Neural cell (in vitro differentiated cells): ENCODE data around the gene NET1. TPM values are rescaled to one million over a fixed set of nuclear protein-coding genes. Genes with fewer than 3 reads are reported as not detected.

Experiments
- H2AFZ ChIP-seq: fragments of 200-600, 300-800 bp; sonication (generic), shearing (Covaris generic); 2 replicates; pipeline ENCODE4 v1.6.0; 2014; ENCODE audit warnings: low read depth, mild to moderate bottlenecking, antibody characterized with exemption, low read length, moderate library complexity
- H3F3A ChIP-seq: fragments of 200-600 bp; shearing (Covaris generic); 2 replicates; pipeline ENCODE4 v1.6.1; 2016; ENCODE audit warnings: mild to moderate bottlenecking, moderate library complexity, mixed read lengths, antibody characterized with exemption, low read length; ENCODE audit not compliant: insufficient read depth, poor library complexity, severe bottlenecking
- H3K27ac ChIP-seq: fragments of 200-600, 300-800 bp; sonication (generic), shearing (Covaris generic); 2 replicates; pipeline ENCODE4 v1.5.1; 2014; ENCODE audit warnings: mild to moderate bottlenecking, low read length, moderate library complexity
- H3K27me3 ChIP-seq: fragments of 300-800, 200-600 bp; sonication (generic), shearing (Covaris generic); 2 replicates; pipeline ENCODE4 v1.6.0; 2014; ENCODE audit warnings: mild to moderate bottlenecking, low read depth, low read length, moderate library complexity; ENCODE audit not compliant: insufficient read depth
- H3K36me3 ChIP-seq: fragments of 300-800, 200-600 bp; sonication (generic), shearing (Covaris generic); 2 replicates; pipeline ENCODE4 v1.5.1; 2014; ENCODE audit warnings: mild to moderate bottlenecking, antibody characterized with exemption, low read length, moderate library complexity; ENCODE audit not compliant: insufficient read depth
- H3K4me2 ChIP-seq: fragments of 300-800, 200-600 bp; sonication (generic), shearing (Covaris generic); 2 replicates; pipeline ENCODE4 v1.6.0; 2014; ENCODE audit warnings: mild to moderate bottlenecking, low read length
- H3K4me3 ChIP-seq: fragments of 300-800, 200-600 bp; sonication (generic), shearing (Covaris generic); 2 replicates; pipeline ENCODE4 v1.5.1; 2014; ENCODE audit warnings: mild to moderate bottlenecking, low read length, moderate library complexity
- H3K79me2 ChIP-seq: fragments of 200-600 bp; shearing (Covaris generic); replicated peaks from 2 replicates; pipeline ENCODE4 v1.6.0; 2014; ENCODE audit warnings: mild to moderate bottlenecking, low read length, moderate library complexity; ENCODE audit not compliant: insufficient read depth
- H3K9ac ChIP-seq: fragments of 300-800, 200-600 bp; sonication (generic), shearing (Covaris generic); 2 replicates; pipeline ENCODE4 v1.6.1; 2016; ENCODE audit warnings: mild to moderate bottlenecking, low read length, mixed read lengths
- H3K9me2 ChIP-seq: fragments of 200-600 bp; shearing (Covaris generic); 2 replicates; pipeline ENCODE4 v1.6.1; 2016; ENCODE audit warnings: mild to moderate bottlenecking, low read length, mixed read lengths; ENCODE audit not compliant: insufficient read depth
- H3K9me3 ChIP-seq: fragments of 200-600, 300-800 bp; sonication (generic), shearing (Covaris generic); 2 replicates; pipeline ENCODE4 v1.6.1; 2016; ENCODE audit warnings: mild to moderate bottlenecking, mixed run types, low read length, moderate library complexity, mixed read lengths
- H4K20me1 ChIP-seq: fragments of 200-600 bp; shearing (Covaris generic); 2 replicates; pipeline ENCODE4 v1.6.1; 2016; ENCODE audit warnings: mild to moderate bottlenecking, mixed run types; ENCODE audit not compliant: insufficient read depth
- CTCF ChIP-seq: fragments of 450-650 bp; IDR thresholded peaks from 2 replicates; pipeline ENCODE4 v1.5.1; 2014; ENCODE audit warnings: antibody characterized with exemption, mild to moderate bottlenecking, moderate library complexity; ENCODE audit not compliant: poor library complexity, severe bottlenecking
- EP300 ChIP-seq: fragments of 450-650 bp; conservative IDR thresholded peaks from 2 replicates; pipeline ENCODE4 v1.6.1; 2014; ENCODE audit warnings: antibody characterized with exemption, mild to moderate bottlenecking, moderate library complexity; ENCODE audit not compliant: poor library complexity, severe bottlenecking
- EZH2 ChIP-seq: fragments of 200-600, 300-800 bp; shearing (Covaris generic), sonication (generic); IDR thresholded peaks from 2 replicates; pipeline ENCODE4 v1.6.1; 2014; ENCODE audit warnings: antibody characterized with exemption, low read length, borderline replicate concordance, mild to moderate bottlenecking; ENCODE audit not compliant: insufficient read depth, poor library complexity, severe bottlenecking
- MXI1 ChIP-seq: fragments of 450-650 bp; conservative IDR thresholded peaks from 2 replicates; pipeline ENCODE4 v1.6.1; 2014; ENCODE audit warnings: antibody characterized with exemption, mild to moderate bottlenecking; ENCODE audit not compliant: poor library complexity, severe bottlenecking
- POLR2AphosphoS5 ChIP-seq: IDR thresholded peaks from 2 replicates; pipeline ENCODE4 v1.6.1; 2012
- RAD21 ChIP-seq: fragments of 450-650 bp; conservative IDR thresholded peaks from 2 replicates; pipeline ENCODE4 v1.6.1; 2014; ENCODE audit warnings: antibody characterized with exemption, mild to moderate bottlenecking, moderate library complexity
- REST ChIP-seq: IDR thresholded peaks from 2 replicates; pipeline ENCODE4 v1.6.1; 2012; ENCODE audit warnings: borderline replicate concordance
- SMC3 ChIP-seq: fragments of 450-650 bp; conservative IDR thresholded peaks from 2 replicates; pipeline ENCODE4 v1.6.1; 2014; ENCODE audit warnings: antibody characterized with exemption, mild to moderate bottlenecking, moderate library complexity; ENCODE audit not compliant: poor library complexity
- TAF1 ChIP-seq: IDR thresholded peaks from 2 replicates; pipeline ENCODE4 v1.6.1; 2012; ENCODE audit warnings: low read depth
- polyA plus RNA-seq: library from polyadenylated mRNA; depleted of rRNA; stranded (reverse); fragments of >200 nt; gene quantifications from 2 replicates; pipeline ENCODE4 v1.2.3, GENCODE V29; 2014

NET1 gene
- polyA plus RNA-seq, 1 donor from 2014 or later, result 8.0 TPM

GRCh38 chr10:5492322-5492855 lies 80.0 kb downstream of the NET1 start:
- Histone ChIP-seq H3K9ac (no peak overlapping the region), H3F3A (no peaks in the 10 kb centered on the region), H3K27me3 (no peaks in the 10 kb centered on the region), H4K20me1 (no peaks in the 10 kb centered on the region), H3K27ac (no peak overlapping the region), H3K4me3 (no peak overlapping the region), H3K79me2 (no peaks in the 10 kb centered on the region), H3K4me2 (no peak overlapping the region), H3K9me2 (no peaks in the 10 kb centered on the region), H2AFZ (no peak overlapping the region), H3K36me3 (no peaks in the 10 kb centered on the region), H3K9me3 (no peaks in the 10 kb centered on the region)
- TF ChIP-seq SMC3 (no peak), REST (no peak), CTCF (no peak), EZH2 (no peak), POLR2AphosphoS5 (no peak), TAF1 (no peak), EP300 (no peak), RAD21 (no peak), MXI1 (no peak)

GRCh38 chr10:5492929-5493576 lies 80.7 kb downstream of the NET1 start:
- Histone ChIP-seq H3K4me3 (no peak overlapping the region), H2AFZ (no peak overlapping the region), H3K27me3 (no peaks in the 10 kb centered on the region), H3K27ac (no peak overlapping the region), H4K20me1 (no peaks in the 10 kb centered on the region), H3F3A (no peaks in the 10 kb centered on the region), H3K79me2 (no peaks in the 10 kb centered on the region), H3K36me3 (no peaks in the 10 kb centered on the region), H3K4me2 (no peak overlapping the region), H3K9me3 (no peaks in the 10 kb centered on the region), H3K9ac (no peak overlapping the region), H3K9me2 (no peaks in the 10 kb centered on the region)
- no peak for TF ChIP-seq MXI1
- TF ChIP-seq CTCF, result no peak
- TF ChIP-seq POLR2AphosphoS5, result no peak
- no peak for TF ChIP-seq SMC3
- TF ChIP-seq RAD21, result no peak
- no peak for TF ChIP-seq TAF1
- TF ChIP-seq REST, result no peak
- no peak for TF ChIP-seq EP300
- no peak for TF ChIP-seq EZH2
